22Rv1 (cell line): ENCODE data around the gene CCNL1.
"Not testable (repeated sequence)": the region's sequence is repeated elsewhere in the genome, so short reads cannot be mapped to it uniquely, and the experiment has no call there.

Source experiments
- H3K27ac ChIP-seq: fragments of 450-650 bp; 2 replicates; pipeline ENCODE4 v1.5.1; 2017
- CTCF ChIP-seq: fragments of 450-650 bp; IDR thresholded peaks from 2 replicates; pipeline ENCODE4 v1.5.1; 2017; ENCODE audit warnings: mild to moderate bottlenecking
- ZFX ChIP-seq: fragments of 450-650 bp; IDR thresholded peaks from 2 replicates; pipeline ENCODE4 v1.6.1; 2017; ENCODE audit warnings: antibody characterized with exemption, borderline replicate concordance

The CCNL1 gene

GRCh38 chr3:157166561-157166960 lies 6.6 kb upstream of the CCNL1 start:
- no peak for TF ChIP-seq ZFX
- TF ChIP-seq CTCF: no peak
- peak overlapping the region; percentile 59 for H3K27ac ChIP-seq

GRCh38 chr3:157166115-157166514 lies 6.2 kb upstream of the CCNL1 start:
- no peak for TF ChIP-seq CTCF

GRCh38 chr3:157163217-157163953 lies 3.4 kb upstream of the CCNL1 start:
- peak overlapping the region; percentile 39 for H3K27ac ChIP-seq
- TF ChIP-seq CTCF (no peak), ZFX (no peak)

More at GRCh38 chr3:157166115-157166514, 6.2 kb upstream of the CCNL1 start:
- H3K27ac ChIP-seq: peak overlapping the region; percentile 59

GRCh38 chr3:157162620-157163019 lies 2.7 kb upstream of the CCNL1 start:
- TF ChIP-seq CTCF: peak; percentile 43
- H3K27ac ChIP-seq: not testable (repeated sequence)

GRCh38 chr3:157160658-157161424 lies 894 bp upstream of the CCNL1 start:
- H3K27ac ChIP-seq: peak overlapping the region; percentile 99
- no peak for TF ChIP-seq ZFX
- TF ChIP-seq CTCF: no peak

- TF ChIP-seq ZFX (no peak), CTCF (peak; percentile 40)
Measured at GRCh38 chr3:157159037-157159761, 748 bp downstream of the CCNL1 start.

More at GRCh38 chr3:157159037-157159761, 748 bp downstream of the CCNL1 start:
- peak overlapping the region; percentile 99 for H3K27ac ChIP-seq
